NT2/D1 (cell line): ENCODE data around the gene POMGNT2.

Experiments used
- DNase-seq: peaks from one replicate; pipeline ENCODE4 v3.0.0-alpha.2; 2011; ENCODE audit warnings: low read depth, low spot score
- H3K27me3 ChIP-seq: 2 replicates; pipeline ENCODE4 v1.6.0; 2011; ENCODE audit warnings: mild to moderate bottlenecking; ENCODE audit not compliant: insufficient read length, insufficient read depth
- H3K36me3 ChIP-seq: 2 replicates; pipeline ENCODE4 v1.6.1; 2011; ENCODE audit warnings: mild to moderate bottlenecking, low read length, mixed read lengths; ENCODE audit not compliant: insufficient read depth, insufficient read length
- H3K4me1 ChIP-seq: 2 replicates; pipeline ENCODE4 v1.5.1; 2011; ENCODE audit not compliant: insufficient read depth, insufficient read length
- H3K4me3 ChIP-seq: 2 replicates; pipeline ENCODE4 v1.5.1; 2011; ENCODE audit warnings: low read depth; ENCODE audit not compliant: insufficient read length
- H3K9ac ChIP-seq: 2 replicates; pipeline ENCODE4 v1.6.0; 2011; ENCODE audit warnings: low read depth; ENCODE audit not compliant: insufficient read length
- H3K9me3 ChIP-seq: 2 replicates; pipeline ENCODE4 v1.5.1; 2011; ENCODE audit warnings: mild to moderate bottlenecking, low read length; ENCODE audit not compliant: insufficient read depth
- SUZ12 ChIP-seq: IDR thresholded peaks from 2 replicates; pipeline ENCODE4 v1.6.1; 2011; ENCODE audit not compliant: insufficient read length, insufficient read depth; ENCODE audit errors: extremely low read depth
- YY1 ChIP-seq: IDR thresholded peaks from 2 replicates; pipeline ENCODE4 v1.6.1; 2011; ENCODE audit not compliant: insufficient read length, insufficient read depth
- ZNF274 ChIP-seq: IDR thresholded peaks from 2 replicates; pipeline ENCODE4 v1.6.1; 2011; ENCODE audit warnings: mild to moderate bottlenecking, low read depth, low read length

Gene POMGNT2

GRCh38 chr3:43144761-43145490 lies 39.0 kb upstream of the POMGNT2 start:
- Histone ChIP-seq H3K9ac (no peak overlapping the region), H3K9me3 (no peaks in the 10 kb centered on the region), H3K4me1 (no peaks in the 10 kb centered on the region), H3K4me3 (no peak overlapping the region), H3K36me3 (no peaks in the 10 kb centered on the region), H3K27me3 (no peaks in the 10 kb centered on the region)
- TF ChIP-seq SUZ12 (no peak), ZNF274 (no peak), YY1 (no peak)
- DNase-seq: no peak

- H3K9me3 ChIP-seq: no peaks in the 10 kb centered on the region
- no peak for TF ChIP-seq YY1
- no peak for TF ChIP-seq SUZ12
- TF ChIP-seq ZNF274: no peak
- DNase-seq: no peak
- H3K4me3 ChIP-seq: no peak overlapping the region
- no peaks in the 10 kb centered on the region for H3K27me3 ChIP-seq
- no peaks in the 10 kb centered on the region for H3K36me3 ChIP-seq
- no peaks in the 10 kb centered on the region for H3K4me1 ChIP-seq
- H3K9ac ChIP-seq: no peak overlapping the region
Measured at GRCh38 chr3:43142472-43142871, 36.6 kb upstream of the POMGNT2 start.

- H3K36me3 ChIP-seq: no peaks in the 10 kb centered on the region
- H3K4me1 ChIP-seq: no peaks in the 10 kb centered on the region
- TF ChIP-seq SUZ12: no peak
- no peak for TF ChIP-seq YY1
- no peaks in the 10 kb centered on the region; the same call in 1 of the 2 replicates for H3K9me3 ChIP-seq
- H3K27me3 ChIP-seq: no peaks in the 10 kb centered on the region
- no peak overlapping the region for H3K9ac ChIP-seq
- no peak overlapping the region for H3K4me3 ChIP-seq
- no peak for DNase-seq
Measured at GRCh38 chr3:43138488-43139231, 32.8 kb upstream of the POMGNT2 start.

GRCh38 chr3:43132870-43133636 lies 27.2 kb upstream of the POMGNT2 start:
- Histone ChIP-seq H3K36me3 (no peaks in the 10 kb centered on the region), H3K4me3 (no peak overlapping the region), H3K9ac (no peak overlapping the region), H3K9me3 (no peaks in the 10 kb centered on the region; the same call in 1 of the 2 replicates), H3K4me1 (no peaks in the 10 kb centered on the region), H3K27me3 (no peaks in the 10 kb centered on the region)
- TF ChIP-seq SUZ12 (no peak), YY1 (no peak), ZNF274 (no peak)
- DNase-seq: no peak

- Histone ChIP-seq H3K27me3 (no peaks in the 10 kb centered on the region), H3K4me1 (no peaks in the 10 kb centered on the region), H3K36me3 (no peaks in the 10 kb centered on the region), H3K9me3 (no peaks in the 10 kb centered on the region; the same call in 1 of the 2 replicates), H3K4me3 (no peak overlapping the region), H3K9ac (no peak overlapping the region)
- DNase-seq: no peak
- TF ChIP-seq YY1 (no peak), ZNF274 (no peak), SUZ12 (no peak)
Measured at GRCh38 chr3:43132193-43132592, 26.3 kb upstream of the POMGNT2 start.

- H3K9me3 ChIP-seq: no peaks in the 10 kb centered on the region
- no peak overlapping the region for H3K9ac ChIP-seq
- H3K27me3 ChIP-seq: no peaks in the 10 kb centered on the region
- TF ChIP-seq SUZ12 (no peak), ZNF274 (no peak)
- H3K4me1 ChIP-seq: no peaks in the 10 kb centered on the region
- no peak overlapping the region for H3K4me3 ChIP-seq
- H3K36me3 ChIP-seq: no peaks in the 10 kb centered on the region
- no peak for DNase-seq
Measured at GRCh38 chr3:43128464-43128863, 22.6 kb upstream of the POMGNT2 start.

- no peak overlapping the region for H3K9ac ChIP-seq
- no peak overlapping the region for H3K4me3 ChIP-seq
- no peak for DNase-seq
- TF ChIP-seq YY1 (no peak), SUZ12 (no peak), ZNF274 (no peak)
- H3K9me3 ChIP-seq: no peaks in the 10 kb centered on the region
- H3K4me1 ChIP-seq: no peaks in the 10 kb centered on the region
- no peaks in the 10 kb centered on the region for H3K27me3 ChIP-seq
- H3K36me3 ChIP-seq: no peaks in the 10 kb centered on the region
Measured at GRCh38 chr3:43126536-43126935, 20.7 kb upstream of the POMGNT2 start.
